Fibroblast of lung (primary cell): Measurements from ENCODE around the gene RNASEH2A. TPM values are rescaled to one million over a fixed set of nuclear protein-coding genes. Genes with fewer than 3 reads are reported as not detected.

Experiments
- DNase-seq, 2 donors: peaks; one replicate each; pipeline versions ENCODE4 v3.0.0 to v3.0.0-alpha.2; 2010; ENCODE audit warnings: low read depth in 2 of 2
- H2AFZ ChIP-seq: 2 replicates; pipeline ENCODE4 v1.5.1; 2012; ENCODE audit warnings: low read length, control low read depth, inconsistent platforms
- H3K27ac ChIP-seq: 2 replicates; pipeline ENCODE4 v1.5.1; 2011; ENCODE audit warnings: low read length, control low read depth; ENCODE audit not compliant: insufficient read depth
- H3K27me3 ChIP-seq: 2 replicates; pipeline ENCODE4 v1.5.1; 2011; ENCODE audit warnings: mild to moderate bottlenecking, low read length; ENCODE audit not compliant: control insufficient read depth, insufficient read depth
- H3K36me3 ChIP-seq: 2 replicates; pipeline ENCODE4 v1.5.1; 2011; ENCODE audit warnings: low read length; ENCODE audit not compliant: control insufficient read depth, insufficient read depth
- H3K4me1 ChIP-seq: 2 replicates; pipeline ENCODE4 v1.5.1; 2011; ENCODE audit warnings: low read length; ENCODE audit not compliant: control insufficient read depth, insufficient read depth; ENCODE audit errors: extremely low read depth
- H3K4me2 ChIP-seq: 2 replicates; pipeline ENCODE4 v1.5.1; 2011; ENCODE audit warnings: low read length, control low read depth; ENCODE audit not compliant: insufficient read depth; ENCODE audit errors: extremely low read depth
- H3K4me3 ChIP-seq, 4 experiments: fragments of 200-600 bp in 1 of 4; sonication (generic) in 1 of 4; replicated peaks in 1 of 4; 2 replicates each; pipeline ENCODE4 v1.5.1; 2011 to 2016; ENCODE audit warnings: low read length in 4 of 4, low read depth in 3 of 4, mild to moderate bottlenecking in 3 of 4, control low read depth in 2 of 4, inconsistent platforms in 1 of 4, mixed read lengths in 1 of 4; ENCODE audit not compliant: insufficient read depth in 1 of 4; ENCODE audit errors: control extremely low read depth in 1 of 4
- H3K79me2 ChIP-seq: 2 replicates; pipeline ENCODE4 v1.5.1; 2012; ENCODE audit warnings: mild to moderate bottlenecking, low read length, inconsistent platforms; ENCODE audit not compliant: control insufficient read depth, insufficient read depth
- H3K9ac ChIP-seq: 2 replicates; pipeline ENCODE4 v1.5.1; 2011; ENCODE audit warnings: mild to moderate bottlenecking, low read length, control low read depth; ENCODE audit not compliant: insufficient read depth
- H3K9me3 ChIP-seq: 2 replicates; pipeline ENCODE4 v1.5.1; 2012; ENCODE audit warnings: low read depth, low read length; ENCODE audit not compliant: control insufficient read depth, insufficient read depth
- H4K20me1 ChIP-seq: 2 replicates; pipeline ENCODE4 v1.5.1; 2011; ENCODE audit warnings: low read length; ENCODE audit not compliant: control insufficient read depth, insufficient read depth; ENCODE audit errors: extremely low read depth
- EZH2 ChIP-seq: IDR thresholded peaks from 2 replicates; pipeline ENCODE4 v1.5.1; 2012; ENCODE audit warnings: low read length, control low read depth, mild to moderate bottlenecking; ENCODE audit errors: missing control alignments
- polyA plus RNA-seq, 2 donors: library from polyadenylated mRNA; depleted of rRNA in 1 of 2; stranded (reverse) in 1 of 2; unstranded in 1 of 2; fragments of >200 nt; gene quantifications; 2 replicates each; pipeline ENCODE4 v1.2.1, GENCODE V29; 2011 to 2012; ENCODE audit warnings: missing spikeins in 1 of 2
- total RNA-seq: library from RNA; depleted of rRNA; stranded (reverse); fragments of >200 nt; gene quantifications from 2 replicates; pipeline ENCODE4 v1.2.1, GENCODE V29; 2014
- TF ChIP-seq, protein P1 (sequence below), 2 donors: IDR thresholded peaks in 1 of 2; conservative IDR thresholded peaks in 1 of 2; 1 replicate in 1 of 2; 2 replicates in 1 of 2; pipeline ENCODE4 v1.5.1; 2011 to 2012; ENCODE audit warnings: low read length in 2 of 2, control low read depth in 1 of 2, inconsistent platforms in 1 of 2, low read depth in 1 of 2, mild to moderate bottlenecking in 1 of 2

RNASEH2A gene
- total and polyA plus RNA-seq, 2 donors (not counting 1 experiment from before 2014, with no cell fraction given): 8.9 to 14.3 TPM

DNA sequence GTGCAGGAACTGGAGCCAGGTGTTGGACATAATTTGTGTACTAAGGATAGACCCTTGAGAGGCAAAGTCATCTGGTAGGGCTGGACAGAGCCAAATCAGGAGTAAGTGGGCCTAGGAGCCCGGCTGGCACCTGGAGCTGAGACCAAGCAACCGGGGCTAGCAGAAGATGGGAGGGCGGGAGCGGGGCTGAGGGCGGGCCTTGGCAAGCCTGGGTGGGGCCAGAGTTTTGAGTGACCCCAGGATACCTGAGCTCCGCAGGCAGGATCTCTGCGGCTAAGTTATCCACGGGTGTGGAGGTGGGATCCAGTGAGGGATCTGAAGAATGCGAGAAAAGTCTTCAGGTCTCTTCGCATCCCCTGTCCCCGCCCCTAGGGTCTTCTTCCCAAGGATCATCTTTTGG, 39.2 kb upstream of the RNASEH2A start:
- TF ChIP-seq EZH2: no peak
- TF ChIP-seq, protein P1, sequence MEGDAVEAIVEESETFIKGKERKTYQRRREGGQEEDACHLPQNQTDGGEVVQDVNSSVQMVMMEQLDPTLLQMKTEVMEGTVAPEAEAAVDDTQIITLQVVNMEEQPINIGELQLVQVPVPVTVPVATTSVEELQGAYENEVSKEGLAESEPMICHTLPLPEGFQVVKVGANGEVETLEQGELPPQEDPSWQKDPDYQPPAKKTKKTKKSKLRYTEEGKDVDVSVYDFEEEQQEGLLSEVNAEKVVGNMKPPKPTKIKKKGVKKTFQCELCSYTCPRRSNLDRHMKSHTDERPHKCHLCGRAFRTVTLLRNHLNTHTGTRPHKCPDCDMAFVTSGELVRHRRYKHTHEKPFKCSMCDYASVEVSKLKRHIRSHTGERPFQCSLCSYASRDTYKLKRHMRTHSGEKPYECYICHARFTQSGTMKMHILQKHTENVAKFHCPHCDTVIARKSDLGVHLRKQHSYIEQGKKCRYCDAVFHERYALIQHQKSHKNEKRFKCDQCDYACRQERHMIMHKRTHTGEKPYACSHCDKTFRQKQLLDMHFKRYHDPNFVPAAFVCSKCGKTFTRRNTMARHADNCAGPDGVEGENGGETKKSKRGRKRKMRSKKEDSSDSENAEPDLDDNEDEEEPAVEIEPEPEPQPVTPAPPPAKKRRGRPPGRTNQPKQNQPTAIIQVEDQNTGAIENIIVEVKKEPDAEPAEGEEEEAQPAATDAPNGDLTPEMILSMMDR (conservative IDR thresholded peaks at IDR 0.05 in 1 of 2, IDR thresholded peaks at IDR 0.05 in 1 of 2; ENCODE audit: low read depth in 1 of 2, low read length in 2 of 2): no peak
- H3K27me3 ChIP-seq: no peaks in the 10 kb centered on the region
- H3K27ac ChIP-seq: no peak overlapping the region
- peaks cover 2% of the 10 kb centered on the region for H3K36me3 ChIP-seq
- H3K79me2 ChIP-seq: no peaks in the 10 kb centered on the region
- H3K9ac ChIP-seq: no peak overlapping the region
- no peaks in the 10 kb centered on the region for H3K4me1 ChIP-seq
- H3K9me3 ChIP-seq: no peaks in the 10 kb centered on the region
- no peak for DNase-seq
- H2AFZ ChIP-seq: no peak overlapping the region
- H4K20me1 ChIP-seq: no peaks in the 10 kb centered on the region
- no peak overlapping the region for H3K4me2 ChIP-seq
- no peak overlapping the region for H3K4me3 ChIP-seq

DNA sequence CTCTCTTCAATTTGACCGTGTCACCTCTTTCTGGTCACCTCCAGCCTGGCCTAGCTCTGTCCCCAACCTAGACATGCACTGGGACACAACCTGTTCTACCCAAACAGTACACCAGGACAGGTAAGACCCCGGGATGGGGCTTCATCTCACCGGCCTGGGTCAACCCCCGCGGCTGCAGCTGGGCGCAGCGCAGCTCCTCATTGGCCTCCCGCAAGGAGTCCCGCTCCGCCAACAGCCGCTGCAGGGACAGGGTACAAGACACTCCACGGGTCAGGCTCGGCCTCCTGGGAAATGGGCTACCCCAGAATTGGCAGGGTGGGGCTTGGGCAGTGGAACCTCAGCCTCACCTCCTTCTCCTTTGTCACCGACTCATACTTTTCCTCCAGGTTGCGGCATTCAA, 38.7 kb upstream of the RNASEH2A start:
- H3K4me3 ChIP-seq: no peak overlapping the region
- H4K20me1 ChIP-seq: no peaks in the 10 kb centered on the region

DNA sequence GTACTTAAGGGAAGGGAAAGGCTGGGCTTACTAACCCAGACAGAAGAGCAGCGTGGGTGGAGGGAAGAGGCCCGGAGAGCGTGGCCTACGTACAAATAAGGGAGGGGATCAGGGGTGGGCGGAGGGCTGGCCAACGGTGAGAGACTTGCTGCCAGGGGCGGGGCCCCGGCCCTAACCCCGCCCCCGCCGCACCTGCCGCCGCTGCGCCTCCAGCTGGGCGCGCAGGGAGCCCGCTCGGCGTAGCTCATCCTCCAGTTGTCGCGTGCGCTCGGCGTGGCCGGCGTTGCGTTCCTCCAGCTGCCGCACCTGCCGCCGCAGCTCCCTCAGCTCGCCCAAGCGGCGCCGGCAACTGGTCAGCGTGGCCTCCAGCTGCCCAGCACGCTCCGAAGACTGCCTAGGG, 36.7 kb upstream of the RNASEH2A start:
- H3K79me2 ChIP-seq: no peaks in the 10 kb centered on the region
- no peaks in the 10 kb centered on the region for H3K9me3 ChIP-seq
- H3K27me3 ChIP-seq: no peaks in the 10 kb centered on the region
- TF ChIP-seq, protein P1 (conservative IDR thresholded peaks at IDR 0.05 in 1 of 2, IDR thresholded peaks at IDR 0.05 in 1 of 2; ENCODE audit: low read depth in 1 of 2, low read length in 2 of 2): no peak
- TF ChIP-seq EZH2: no peak
- no peak overlapping the region for H3K27ac ChIP-seq
- H3K4me3 ChIP-seq: no peak overlapping the region
- H2AFZ ChIP-seq: no peak overlapping the region
- no peak overlapping the region for H3K9ac ChIP-seq
- H3K4me1 ChIP-seq: peaks cover 5% of the 10 kb centered on the region
- H4K20me1 ChIP-seq: no peaks in the 10 kb centered on the region
- no peak for DNase-seq
- no peaks in the 10 kb centered on the region for H3K36me3 ChIP-seq
- no peak overlapping the region for H3K4me2 ChIP-seq

More for the DNA sequence above, 38.7 kb upstream of the RNASEH2A start:
- no peaks in the 10 kb centered on the region for H3K79me2 ChIP-seq
- H3K9ac ChIP-seq: no peak overlapping the region
- no peaks in the 10 kb centered on the region for H3K27me3 ChIP-seq
- peaks cover 2% of the 10 kb centered on the region for H3K36me3 ChIP-seq
- no peak for TF ChIP-seq EZH2
- TF ChIP-seq, protein P1 (conservative IDR thresholded peaks at IDR 0.05 in 1 of 2, IDR thresholded peaks at IDR 0.05 in 1 of 2; ENCODE audit: low read depth in 1 of 2, low read length in 2 of 2): no peak
- H3K4me1 ChIP-seq: no peaks in the 10 kb centered on the region
- H3K4me2 ChIP-seq: no peak overlapping the region
- no peak overlapping the region for H3K27ac ChIP-seq
- no peak for DNase-seq
- no peak overlapping the region for H2AFZ ChIP-seq
- H3K9me3 ChIP-seq: no peaks in the 10 kb centered on the region
